ENCODE measurements around the gene UBLCP1.
"Not testable (repeated sequence)": the region's sequence is repeated elsewhere in the genome, so short reads cannot be mapped to it uniquely, and the experiment has no call there.

UBLCP1 gene

DNA sequence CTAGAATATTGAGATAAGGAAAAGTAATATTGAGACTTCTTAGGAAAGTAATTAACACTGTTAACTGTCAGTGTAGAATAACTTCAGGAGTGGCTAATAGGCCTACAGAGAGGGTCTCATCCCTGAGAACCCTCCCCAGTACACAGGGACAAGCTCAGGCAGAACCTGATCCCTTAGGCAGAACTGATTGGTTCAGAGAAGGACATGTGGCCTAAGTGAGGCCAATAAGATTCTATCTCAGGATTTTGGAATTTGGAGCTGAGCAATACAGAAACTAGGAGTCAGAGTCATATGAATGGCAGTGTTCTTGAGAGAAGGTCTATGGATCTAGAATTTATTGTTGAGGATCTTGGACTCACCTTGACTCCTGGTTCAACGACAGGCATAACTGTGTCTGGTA lies 10.9 kb upstream of the UBLCP1 start:
- DNase-seq (ENCODE audit: low spot score): no peak

DNA sequence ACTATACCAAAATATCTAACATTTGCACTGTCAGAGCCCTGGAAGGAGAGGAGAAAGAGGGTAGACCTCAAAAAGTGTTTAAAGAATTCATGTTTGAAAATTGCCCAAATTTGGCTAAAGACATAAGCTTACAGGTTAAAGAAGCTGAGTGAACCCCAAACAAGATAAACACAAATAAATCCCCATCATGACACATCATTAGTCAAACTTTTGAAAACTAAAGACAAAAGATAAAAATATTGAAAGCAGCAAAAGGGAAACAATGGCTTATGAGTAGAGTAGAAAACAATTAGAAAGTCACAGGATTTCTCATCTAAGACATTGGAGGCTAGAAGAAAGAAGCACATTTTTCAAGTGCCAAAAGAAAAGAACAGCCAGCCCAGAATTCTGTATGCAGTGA lies 6.1 kb upstream of the UBLCP1 start:
- no peak for DNase-seq (ENCODE audit: low spot score)

DNA sequence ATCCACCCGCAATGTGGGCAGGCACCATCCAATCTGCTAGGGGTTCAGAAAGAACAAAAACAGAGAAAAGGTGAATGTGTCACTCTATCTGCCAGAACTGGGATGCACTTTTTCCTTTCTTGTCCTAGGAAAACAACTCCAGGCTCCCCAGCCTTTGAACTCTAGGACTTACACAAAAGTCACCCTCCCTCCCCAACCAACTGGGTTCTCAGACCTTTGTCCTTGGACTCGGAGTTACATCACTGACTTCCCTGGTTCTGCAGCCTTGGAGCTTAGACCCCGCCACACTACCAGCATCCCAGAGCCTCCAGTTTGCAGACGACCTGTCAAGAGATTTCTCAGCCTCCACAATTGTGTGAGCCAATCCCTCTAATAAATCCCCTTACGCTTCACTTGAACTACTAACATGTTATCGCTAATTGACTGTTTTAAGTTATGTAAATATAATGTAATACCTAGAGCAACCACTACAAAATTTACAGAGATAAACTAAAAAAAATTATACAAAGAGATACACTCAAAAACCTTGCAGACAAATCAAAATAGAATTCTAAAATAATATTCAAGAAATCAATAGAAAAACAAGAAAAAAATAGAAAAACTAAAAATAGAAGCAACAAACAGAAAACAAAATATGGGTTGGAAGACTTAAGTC lies 5.3 kb upstream of the UBLCP1 start:
- no peak for DNase-seq (ENCODE audit: low spot score)

DNA sequence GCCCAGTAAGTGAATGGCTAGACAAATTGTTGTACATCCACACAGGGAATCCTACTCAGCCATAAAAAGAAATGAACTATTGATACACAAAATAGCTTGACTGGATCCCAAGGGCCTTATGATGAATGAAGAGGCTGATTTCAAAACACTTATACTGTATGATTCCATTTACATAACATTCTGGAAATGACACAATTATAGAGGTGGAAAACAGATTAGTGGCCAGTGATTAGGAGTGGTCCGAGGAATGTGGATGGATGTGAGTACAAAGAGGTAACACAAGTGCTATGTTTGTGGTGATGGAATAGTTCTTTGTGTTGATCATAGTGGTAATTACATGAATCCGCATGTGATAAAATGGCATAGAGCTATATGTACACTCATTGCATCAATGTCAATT lies 4.7 kb upstream of the UBLCP1 start:
- DNase-seq (ENCODE audit: low spot score): no peak

DNA sequence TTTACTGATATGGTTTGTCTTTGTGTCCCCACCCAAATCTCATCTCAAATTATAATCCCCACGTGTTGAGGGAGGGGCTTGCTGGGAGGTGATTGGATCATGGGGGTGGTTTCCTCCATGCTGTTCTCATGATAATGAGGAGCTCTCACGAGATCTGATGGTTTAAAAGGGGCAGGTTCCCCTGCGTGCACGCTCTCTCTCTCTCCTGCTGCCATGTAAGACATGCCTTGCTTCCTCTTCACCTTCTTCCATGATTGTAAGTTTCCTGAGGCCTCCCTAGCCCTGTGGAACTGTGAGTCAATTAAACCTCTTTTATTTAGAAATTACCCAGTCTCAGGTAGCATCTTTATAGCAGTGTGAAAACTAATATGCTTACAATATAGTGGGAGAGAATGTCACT lies 2.9 kb upstream of the UBLCP1 start:
- not testable (repeated sequence) for DNase-seq (ENCODE audit: low spot score)

DNA sequence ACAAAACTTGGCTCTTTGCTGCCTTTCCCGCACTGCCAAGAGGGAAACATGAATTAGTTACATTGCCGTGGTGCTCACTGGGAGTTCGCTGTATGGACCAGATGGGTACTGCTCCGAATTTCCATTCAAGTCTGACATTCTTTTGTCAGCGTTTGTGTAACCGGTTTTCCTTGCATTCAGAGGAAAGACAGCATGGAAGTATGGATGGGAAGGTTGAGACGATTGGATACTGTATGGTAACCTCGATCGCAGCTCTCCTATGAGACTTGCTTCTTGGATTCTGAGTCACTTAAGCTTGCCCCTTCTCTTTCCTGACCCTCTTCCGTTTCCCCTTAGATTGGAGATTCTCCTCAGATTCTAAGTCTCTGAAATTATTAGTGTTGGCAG lies 625 bp upstream of the UBLCP1 start:
- no peak for DNase-seq (ENCODE audit: low spot score)

DNA sequence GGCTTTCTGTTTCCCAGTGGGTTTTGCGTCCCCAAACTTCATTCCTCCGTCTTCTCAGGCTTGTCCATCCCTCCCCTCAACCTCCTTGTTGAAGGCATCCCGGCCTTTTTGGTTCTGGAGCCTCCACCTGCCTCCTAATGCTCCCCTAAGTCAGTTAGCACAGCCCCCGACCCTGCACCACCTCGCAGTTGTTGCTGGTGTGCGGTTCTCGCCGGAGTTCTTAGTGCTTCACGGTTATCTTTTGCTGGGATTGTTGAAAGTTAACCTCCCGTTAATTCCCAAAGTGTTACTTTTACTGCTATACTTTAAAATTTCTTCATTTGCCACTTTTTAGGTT lies 447 bp downstream of the UBLCP1 start:
- no peak for DNase-seq (ENCODE audit: low spot score)

DNA sequence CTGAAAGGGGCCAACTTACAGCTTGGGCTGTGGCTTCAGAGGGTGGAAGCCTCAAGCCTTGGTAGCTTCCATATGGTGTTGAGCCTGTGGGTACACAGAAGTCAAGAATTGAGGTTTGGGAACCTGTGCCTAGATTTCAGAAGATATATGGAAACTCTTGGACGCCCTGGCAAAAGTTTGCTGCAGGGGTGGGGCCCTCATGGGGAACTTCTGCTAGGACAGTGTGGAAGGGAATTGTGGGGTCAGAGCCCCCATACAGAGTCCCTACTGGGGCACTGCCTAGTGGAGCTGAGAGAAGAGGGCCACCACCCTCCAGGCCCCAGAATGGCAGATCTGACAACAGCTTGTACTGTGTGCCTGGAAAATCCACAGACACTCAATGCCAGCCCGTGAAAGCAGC lies 3.7 kb downstream of the UBLCP1 start:
- DNase-seq (ENCODE audit: low spot score): not testable (repeated sequence)

DNA sequence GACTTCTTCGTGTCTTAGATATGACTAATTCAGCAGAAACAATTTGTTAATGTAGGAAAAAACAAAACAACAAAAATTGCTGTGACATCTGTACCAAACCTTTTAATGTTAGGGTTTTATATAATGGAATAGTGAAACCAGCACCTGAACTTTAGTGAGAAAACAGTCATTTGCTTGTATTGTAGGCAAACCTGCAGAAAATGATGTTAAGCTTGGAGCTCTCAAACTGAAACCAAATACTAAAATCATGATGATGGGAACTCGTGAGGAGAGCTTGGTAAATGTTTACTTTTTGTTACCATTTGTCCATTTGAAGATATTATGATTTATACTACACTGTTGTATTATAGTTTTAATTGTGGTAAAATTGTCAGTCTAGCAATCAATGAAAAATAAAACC lies 6.6 kb downstream of the UBLCP1 start:
- DNase-seq (ENCODE audit: low spot score): no peak

DNA sequence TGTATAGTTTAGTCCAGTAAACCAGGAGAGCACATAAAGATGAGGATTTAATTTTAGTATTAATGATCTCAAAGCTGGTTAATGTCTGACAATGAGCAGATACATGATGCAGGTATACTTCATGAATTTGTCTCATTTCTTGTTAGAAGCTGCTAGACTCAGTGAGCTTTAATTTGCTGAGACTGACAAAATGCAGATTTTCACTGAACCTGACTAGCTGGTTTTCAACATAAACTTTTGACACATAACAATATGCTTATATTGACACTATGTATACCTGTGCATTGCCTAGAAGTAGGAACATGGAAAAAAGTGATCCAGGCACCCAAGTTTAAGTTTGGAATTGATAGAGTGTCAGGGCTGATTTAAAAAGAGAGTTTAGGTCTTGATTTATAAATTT lies 10.8 kb downstream of the UBLCP1 start:
- DNase-seq (ENCODE audit: low spot score): no peak

DNA sequence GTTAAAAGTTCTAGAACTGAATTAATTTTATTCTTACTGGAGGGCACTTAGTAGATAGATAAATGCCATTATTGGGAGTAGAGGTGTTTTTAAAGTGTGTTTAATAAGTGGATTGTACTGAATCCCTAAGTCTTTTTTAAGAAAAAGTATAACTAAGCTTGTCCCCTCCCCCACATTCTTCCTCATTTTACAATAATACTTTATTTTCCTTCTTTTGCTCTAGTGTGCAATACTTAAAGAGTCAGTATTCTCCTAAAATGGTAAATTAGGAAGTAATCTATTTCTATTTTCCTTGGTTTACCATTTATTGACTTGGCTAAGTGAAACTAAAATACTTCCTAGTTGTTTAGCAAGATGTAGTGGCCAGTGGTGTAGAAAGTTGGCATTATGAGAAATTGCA lies 11.6 kb downstream of the UBLCP1 start:
- DNase-seq (ENCODE audit: low spot score): no peak

DNA sequence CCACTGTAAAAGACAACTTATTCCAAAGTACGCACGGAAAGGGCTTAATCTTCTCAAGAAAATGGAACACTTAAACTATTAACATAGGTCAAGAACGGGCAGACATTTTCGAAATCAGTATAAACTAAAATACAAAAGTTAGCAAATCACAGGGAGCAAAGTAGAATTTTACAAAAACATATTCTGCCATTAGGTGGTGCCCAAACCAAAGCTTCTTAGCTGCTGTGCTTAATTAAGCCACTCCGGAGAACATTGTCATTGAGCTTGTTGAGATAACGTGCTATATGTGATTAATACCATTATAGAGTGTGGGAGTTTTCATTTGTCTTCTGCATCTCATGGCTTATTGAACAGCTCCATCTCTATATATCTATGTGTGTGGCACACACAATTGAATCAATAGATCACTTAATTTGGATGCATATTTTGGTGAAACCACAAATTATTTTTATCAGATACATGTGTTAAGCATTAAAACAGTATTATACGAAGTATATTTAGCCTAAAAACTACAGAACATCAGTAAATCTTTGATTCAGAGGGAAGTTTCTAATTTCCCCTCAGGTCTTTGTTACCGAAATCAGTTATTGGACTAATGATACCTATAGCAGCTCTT lies 23.4 kb downstream of the UBLCP1 start:
- no peak for DNase-seq (ENCODE audit: low spot score)

DNA sequence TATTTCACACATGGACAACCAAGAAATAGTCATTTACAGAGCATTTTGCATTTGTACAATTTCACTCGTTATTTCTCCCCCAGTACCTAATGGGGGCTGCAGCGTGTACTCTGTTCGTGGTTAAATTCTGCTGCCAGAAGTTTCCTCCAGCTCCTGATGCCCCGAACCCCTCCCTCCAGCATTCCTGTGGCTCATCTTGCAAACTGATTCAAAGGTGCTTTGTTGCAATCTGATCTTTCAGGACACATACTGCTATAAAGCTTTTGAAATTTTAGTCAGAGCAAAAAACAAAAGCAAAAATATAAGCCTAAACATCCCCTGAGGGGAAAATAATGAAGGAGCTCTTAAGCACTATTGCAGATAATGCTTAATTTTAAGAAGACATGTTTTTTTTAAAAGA lies 27.7 kb downstream of the UBLCP1 start:
- peak; percentile 3 for DNase-seq (ENCODE audit: low spot score)

DNA sequence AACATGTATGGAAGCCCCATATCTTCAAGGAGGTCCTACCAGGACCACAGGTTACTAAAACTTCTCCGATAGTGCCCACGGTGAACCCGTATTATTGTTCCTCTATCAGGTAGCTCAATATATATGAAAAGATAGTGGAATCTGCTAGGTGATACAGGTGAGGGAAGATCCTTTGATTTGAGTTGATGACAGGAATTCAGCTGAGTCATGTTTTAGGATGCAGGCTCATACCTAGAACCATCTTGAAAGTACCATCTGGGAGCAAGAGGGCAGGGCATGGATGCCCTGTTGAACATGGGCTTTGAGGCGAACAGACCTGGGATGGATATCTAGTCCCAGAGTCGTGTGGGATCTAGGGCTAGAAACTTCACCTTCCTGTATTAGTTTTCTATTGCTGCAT lies 31.8 kb downstream of the UBLCP1 start:
- no peak for DNase-seq (ENCODE audit: low spot score)

DNA sequence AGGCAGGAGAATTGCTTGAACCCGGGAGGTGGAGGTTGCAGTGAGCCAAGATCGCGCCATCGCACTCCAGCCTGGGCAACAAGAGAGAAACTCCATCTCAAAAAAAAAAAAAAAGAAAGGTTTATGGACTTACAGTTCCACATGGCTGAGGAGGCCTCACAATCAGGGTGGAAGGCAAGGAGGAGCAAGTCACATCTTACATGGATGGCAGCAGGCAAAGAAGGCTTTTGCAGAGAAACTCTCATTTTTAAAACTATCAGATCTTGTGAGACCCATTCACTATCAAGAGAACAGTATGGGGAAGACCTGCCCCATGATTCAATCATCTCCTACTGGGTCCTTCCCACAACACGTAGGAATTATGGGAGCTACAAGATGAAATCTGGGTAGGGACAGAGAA lies 34.2 kb downstream of the UBLCP1 start:
- not testable (repeated sequence) for DNase-seq (ENCODE audit: low spot score)

DNA sequence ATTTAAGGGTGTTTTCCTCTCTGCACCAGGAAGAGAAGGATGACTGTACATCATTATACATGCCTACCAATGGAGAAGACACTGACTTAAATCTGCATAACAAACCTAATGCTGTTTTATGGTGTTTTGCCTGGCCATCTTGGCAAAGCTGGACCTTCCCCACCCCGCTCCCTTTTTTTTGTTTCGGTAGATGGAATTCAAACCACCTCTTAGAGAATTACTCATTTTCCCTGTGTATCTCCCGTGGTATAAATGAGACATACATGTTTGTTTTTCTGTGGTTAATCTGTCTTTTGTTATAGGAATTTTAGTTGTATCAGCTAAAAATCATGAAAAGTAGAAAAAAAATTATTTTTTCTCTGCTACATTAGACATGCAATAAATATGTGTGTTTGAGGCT lies 38.4 kb downstream of the UBLCP1 start:
- DNase-seq (ENCODE audit: low spot score): no peak

DNA sequence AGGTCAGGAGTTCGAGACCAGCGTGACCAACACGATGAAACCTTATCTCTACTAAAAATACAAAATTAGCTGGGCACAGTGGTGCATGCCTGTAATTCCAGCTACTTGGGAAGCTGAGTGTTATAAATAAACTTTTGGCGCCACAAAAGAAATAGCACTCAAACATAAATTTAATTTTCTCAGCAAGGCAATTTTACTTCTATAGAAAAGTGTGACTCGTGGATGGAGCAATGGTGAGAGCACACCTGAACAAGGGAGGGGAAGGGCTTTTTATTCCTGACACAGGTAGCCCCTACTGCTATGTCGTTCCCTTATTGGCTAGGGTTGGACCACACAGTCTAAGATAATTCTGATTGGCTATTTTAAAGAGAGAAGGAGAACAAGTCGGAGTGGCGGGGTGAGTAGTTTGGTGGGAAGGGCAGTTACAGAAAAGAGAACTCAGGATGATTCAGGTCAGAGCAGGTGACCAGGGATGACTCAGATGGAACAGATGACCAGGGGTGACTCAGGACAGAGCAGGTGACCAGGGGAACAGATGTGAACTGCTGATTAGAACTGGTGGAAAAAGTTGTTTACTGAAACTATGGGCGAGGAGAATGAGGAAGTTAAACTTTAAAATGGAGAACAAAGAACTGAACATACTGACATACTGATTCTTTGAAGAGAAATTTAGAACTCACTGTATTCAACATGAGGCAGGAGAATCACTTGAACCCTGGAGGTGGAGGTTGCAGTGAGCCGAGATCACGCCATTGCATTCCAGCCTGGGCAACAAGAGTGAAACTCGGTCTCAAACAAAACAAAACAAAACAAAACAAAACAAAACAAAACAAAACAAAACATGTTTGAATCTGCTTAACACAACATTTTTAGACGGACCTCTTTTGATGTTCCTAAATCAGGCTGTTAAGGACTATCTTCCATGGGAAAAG lies 39.1 kb downstream of the UBLCP1 start:
- DNase-seq (ENCODE audit: low spot score): not testable (repeated sequence)

DNA sequence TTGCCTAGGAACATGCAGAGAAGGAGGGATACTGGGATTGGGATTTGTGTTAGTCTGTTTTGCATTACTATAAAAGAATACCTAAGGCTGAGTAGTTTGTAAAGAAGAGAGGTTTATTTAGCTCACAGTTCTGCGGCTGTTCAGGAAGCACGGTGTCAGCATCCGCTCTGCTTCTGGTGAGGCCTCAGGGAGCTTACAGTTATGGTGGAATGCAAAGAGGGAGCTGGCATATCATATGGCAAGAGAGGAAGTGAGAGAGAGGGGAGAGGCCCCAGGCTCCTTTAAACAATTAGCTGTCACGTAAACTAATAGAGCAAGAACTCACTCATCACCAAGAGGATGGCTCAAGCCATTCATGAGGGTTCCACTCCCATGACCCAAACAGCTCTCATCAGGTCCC lies 40.2 kb downstream of the UBLCP1 start:
- DNase-seq (ENCODE audit: low spot score): no peak

DNA sequence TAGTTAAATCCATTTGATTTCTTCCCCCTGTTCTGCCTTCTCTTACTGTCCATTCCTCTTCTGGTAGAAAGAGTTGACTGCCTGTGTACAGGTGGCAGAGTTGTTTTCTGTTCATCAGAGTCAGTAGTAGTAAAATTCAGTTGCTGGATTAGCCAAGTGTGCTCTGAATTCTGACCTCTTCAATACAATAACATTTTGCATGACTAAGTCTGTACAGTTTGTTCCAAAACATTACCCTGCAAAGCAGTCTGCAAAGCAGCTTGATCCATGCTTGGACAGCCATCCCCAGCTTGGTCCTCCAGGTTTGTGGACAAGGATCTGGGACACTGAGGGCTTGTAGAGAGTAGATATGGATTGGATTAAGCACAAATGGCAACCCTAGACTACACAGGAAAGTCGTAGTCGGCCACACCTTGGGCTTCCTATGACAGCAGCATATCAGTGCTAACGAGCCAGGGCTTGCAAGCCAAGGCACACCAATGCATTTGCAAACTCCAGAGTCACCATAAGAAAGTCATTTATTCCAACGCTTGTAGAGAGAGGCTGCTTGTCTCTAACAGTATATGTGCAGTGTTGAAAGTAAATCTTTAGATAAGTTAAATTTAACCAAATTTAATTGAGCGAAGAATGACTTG lies 42.0 kb downstream of the UBLCP1 start:
- no peak for DNase-seq (ENCODE audit: low spot score)

DNA sequence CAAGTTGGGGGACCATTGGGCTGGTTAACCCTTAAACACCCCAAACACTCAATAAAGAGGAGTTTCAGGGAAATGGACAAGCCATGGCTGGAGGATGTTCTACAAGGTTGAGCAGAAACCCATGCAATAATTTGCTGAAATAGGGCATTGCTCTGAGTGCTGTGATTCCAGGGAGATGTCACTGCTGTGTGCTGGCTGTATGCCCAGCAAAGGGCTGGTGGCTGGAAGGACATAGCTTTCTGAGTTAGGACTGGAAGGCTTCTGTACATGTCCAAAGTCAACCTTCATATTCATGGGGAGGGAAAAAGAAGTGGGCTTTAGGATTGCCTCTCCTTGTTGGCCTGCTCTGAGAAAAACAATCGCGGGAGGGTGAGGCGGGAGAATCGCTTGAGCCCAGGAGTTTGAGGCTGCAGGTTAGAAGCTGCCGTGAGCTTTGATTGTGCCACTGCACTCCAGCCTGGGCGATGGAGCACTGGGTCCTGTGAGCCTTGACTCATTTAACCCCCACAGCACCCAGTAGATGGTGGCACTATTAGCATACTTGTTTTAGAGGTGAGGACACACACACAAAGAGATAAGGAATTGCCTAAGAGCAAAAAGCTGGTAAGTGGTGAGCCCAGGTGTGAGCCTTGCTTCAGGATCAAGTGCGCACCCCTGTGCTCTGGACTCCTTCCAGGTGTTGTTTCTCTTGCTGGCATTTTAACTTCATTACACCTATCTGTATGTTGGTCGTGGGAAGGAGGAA lies 46.8 kb downstream of the UBLCP1 start:
- no peak for DNase-seq (ENCODE audit: low spot score)

DNA sequence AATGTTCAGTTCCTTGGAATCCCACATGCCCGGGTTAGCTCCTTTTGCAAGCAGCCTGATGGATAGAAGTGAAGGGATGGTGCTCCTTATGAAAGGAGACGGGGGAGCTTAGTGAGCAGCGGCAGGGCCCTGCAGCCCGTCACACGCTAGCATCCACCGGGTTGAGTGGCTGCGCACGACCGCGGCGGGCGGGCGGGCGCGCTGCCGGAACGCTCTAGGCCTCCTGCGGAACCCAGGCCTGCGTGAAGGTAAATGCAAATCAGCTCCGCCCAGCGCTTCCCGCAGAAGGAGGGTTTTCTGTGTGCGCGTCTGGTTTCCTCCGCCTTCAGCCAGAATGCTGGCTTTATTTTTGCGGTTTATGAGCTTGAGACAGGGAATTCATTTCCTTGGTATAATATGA lies 47.4 kb downstream of the UBLCP1 start:
- DNase-seq (ENCODE audit: low spot score): no peak

DNA sequence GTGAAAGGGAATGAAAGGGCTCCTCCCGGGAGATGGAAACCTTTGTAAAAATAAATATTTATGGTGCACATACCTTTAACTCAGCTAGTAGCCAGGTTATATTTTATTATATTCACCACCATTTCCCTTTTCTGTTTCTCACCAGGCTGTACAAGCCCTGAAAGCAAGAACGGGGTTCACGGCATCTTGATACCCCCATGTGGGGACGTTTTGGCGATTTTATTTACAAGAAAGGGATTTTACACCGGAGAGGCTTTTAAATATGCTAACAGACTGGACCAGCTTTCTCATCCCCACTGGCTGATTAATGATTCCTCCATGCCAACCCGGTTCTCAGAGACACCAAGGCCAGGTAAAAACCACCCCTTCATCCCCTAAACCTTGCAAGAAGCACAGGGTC lies 48.0 kb downstream of the UBLCP1 start:
- DNase-seq (ENCODE audit: low spot score): no peak
